NCI-H748 (cell line): ENCODE data around the gene COL5A1.

ENCODE experiments used
- DNase-seq: peaks from one replicate; lab custom pipeline; 2025; ENCODE audit not compliant: unreplicated experiment; lab: John Stamatoyannopoulos, UW

COL5A1 gene

GRCh38 chr9:134782921-134783698, 141.5 kb downstream of the COL5A1 start:
- no peak for DNase-seq

DNA sequence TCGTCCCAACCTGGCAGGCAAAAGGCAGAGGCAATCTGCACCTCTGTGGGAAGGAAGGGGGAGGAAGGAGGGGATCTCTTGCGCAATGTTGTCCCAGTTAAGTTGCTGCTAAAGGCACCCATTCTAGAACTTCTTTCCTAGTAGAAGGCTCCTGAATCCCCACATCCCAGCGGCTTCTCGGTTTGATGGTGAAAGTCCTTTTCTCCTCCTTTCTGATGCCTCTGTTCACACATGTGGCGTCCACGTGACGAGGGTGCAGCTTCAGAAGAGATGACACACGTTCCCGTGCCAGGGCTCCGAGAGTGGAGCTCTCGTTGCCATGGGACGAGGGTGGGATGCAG, 142.1 kb downstream of the COL5A1 start:
- DNase-seq, result no peak

- DNase-seq, result no peak
Measured at GRCh38 chr9:134784577-134785305, 143.1 kb downstream of the COL5A1 start.

DNA sequence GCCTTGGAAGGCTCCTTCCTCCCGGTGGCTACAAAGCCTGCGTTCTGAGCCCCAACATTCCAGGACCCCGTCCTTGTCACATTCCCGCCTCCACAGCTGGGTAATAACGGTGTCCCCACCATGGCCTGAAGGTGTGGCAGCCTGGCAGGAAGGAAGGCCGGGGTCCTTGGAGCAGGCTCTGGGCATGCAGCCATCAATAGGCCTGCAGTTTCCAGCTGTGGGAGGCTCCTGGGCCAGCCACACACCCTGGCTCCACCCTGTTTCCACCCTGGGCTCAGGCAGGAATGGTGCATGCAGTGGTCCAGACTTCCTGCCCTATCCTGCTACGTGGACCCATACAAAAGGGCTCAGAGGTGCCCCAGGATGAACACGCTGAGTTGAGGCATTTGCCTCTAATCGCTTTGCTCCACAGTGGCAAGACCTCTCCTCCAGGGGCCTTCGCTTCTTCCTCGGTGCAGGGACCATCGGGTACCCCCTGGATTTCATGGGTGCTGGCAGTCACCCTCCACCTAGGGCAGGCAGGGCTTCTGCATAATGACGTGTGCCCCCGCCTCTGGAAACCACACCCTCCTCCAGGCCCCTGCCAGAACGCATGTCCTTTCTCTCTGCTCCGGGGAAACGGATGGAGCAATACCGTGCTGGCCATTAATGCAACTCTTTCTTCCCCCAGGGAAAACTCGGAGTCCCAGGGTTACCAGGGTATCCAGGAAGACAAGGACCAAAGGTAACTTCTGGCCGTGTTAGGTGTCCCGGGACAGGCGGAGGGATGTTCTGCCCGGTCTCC, 143.9 kb downstream of the COL5A1 start:
- DNase-seq, result no peak

DNA sequence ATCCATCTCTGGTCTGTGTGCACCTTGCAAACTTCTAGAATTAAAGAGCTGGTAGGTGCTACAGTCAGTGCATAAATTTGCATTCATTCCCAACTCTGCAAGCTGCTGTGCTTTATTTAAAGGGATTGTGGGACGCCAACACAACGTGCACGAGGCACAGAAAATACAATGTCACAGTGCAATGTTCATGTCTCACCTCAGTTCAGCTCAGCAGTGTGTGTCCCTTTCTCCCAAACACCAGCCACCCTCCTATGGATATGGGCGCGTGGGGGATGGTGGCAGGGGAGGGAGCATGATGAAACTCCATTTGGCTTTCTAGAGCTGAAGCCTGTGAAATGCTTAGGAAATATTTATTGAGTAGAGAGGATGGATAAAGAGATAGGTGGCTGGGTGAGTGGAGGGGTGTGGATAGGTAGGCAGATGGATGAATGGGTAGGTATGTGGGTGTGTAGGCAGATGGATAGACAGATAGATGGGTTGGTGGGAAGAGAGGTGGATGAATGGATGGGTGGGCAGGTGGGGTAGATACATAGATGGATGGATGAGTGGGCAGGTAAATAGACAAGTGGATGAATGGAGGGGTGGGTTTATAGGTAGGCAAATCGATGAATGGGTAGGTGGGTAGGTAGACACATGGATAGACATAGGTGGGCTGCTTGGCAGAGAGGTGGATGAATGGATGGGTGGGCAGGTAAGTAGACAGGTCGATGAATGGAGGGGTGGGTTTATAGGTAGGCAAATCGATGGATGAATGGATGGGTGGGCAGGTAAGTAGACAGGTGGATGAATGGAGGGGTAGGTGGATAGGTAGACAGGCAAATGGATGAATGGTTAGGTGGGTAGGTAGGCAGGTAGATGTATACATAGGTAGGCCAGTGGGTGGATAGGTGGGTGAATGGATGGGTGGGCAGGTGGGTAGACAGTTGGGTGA, 146.3 kb downstream of the COL5A1 start:
- no peak for DNase-seq

DNA sequence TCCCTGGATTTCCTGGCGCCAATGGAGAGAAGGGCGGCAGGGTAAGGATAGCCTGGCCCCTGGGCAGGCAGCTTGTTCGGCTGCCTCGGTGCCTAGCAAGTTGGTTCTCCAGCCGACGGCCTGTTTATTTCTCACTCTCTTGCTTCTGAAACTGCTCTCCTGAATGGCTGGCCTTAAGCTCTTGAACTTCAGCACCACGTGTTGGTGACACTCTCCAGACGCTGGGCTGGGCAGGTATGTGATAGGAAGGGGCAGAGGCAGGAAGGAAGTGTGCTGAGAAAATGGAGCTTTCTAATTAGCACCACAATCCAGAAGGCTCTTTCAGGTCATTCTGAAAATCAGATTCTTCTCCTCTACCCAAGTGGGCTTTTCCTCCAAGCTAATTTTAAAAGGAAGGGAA, 147.6 kb downstream of the COL5A1 start:
- no peak for DNase-seq

- no peak for DNase-seq
Measured at GRCh38 chr9:134791009-134791408, 149.4 kb downstream of the COL5A1 start.

- DNase-seq, result no peak
Measured at GRCh38 chr9:134792627-134793026, 151.0 kb downstream of the COL5A1 start.

DNA sequence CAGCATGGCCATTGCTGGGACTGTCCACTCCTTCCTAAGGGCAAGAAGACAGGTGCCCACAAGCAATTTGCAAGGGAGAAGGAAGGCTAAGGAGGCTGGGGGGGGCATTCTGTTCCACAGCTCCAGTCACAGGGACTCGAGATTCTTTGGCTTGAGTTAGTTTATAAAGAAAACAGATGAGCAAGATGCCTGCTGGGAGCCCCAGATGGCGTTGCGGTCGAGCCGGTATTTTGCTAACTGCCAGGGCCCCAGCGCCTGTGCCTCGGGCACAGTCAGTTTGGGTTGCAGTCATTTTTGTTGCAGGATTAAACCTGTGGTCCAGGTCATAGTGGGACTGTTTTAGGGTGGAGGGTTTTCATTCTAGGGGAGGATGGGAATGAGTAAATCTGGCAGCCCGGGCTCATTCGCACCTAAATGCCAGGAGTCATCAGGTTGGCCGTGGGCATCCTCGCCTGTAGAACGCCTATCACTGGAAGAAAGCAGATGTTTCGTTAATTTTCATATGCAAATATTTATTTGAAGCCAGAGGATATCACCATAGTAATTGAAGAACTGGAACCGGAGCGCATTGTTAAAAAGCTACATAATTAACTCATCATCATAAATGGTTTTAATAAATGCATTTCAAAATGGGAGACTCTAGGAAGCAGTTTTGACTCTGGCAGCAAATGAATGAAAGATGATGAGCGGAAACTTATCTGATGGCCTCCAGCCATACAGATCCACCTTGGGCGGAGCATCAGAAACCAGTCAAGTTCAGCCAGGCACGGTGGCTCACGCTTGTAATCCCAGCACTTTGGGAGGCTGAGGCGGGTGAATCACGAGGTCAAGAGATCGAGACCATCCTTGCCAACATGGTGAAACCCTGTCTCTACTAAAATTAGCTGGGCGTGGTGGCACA, 151.9 kb downstream of the COL5A1 start:
- no peak for DNase-seq

DNA sequence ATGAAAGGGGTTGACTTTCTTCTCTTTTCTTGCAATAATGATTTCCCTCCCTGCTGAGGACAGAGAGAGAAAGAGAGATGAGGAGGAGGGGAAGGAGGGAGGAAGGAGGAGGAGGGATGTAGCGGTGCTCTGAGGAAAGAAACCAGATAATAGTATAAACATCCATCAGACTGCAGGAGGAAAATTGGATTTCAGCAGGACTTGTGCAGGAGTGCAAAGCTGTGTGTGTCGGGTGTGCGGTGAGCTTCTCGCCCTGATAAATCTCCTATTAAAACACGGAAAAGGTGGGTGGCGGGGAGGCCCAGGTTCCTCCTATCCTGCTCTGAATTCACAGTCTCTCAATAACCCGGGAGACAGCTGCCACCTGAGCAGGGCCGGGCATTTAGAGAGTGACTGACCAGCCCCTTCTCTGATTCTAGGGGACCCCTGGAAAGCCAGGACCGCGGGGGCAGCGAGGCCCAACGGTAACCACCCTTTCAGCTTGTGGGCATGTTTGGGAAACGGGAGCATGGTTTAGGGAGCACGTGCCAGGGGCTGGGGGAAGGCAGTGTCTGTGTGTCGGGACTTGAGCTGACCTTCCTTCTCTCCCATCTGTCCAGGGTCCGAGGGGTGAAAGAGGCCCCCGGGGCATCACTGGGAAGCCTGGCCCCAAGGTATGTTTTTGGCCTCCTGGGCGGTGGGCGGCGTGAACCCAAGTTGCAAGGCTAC, 153.2 kb downstream of the COL5A1 start:
- DNase-seq, result no peak

DNA sequence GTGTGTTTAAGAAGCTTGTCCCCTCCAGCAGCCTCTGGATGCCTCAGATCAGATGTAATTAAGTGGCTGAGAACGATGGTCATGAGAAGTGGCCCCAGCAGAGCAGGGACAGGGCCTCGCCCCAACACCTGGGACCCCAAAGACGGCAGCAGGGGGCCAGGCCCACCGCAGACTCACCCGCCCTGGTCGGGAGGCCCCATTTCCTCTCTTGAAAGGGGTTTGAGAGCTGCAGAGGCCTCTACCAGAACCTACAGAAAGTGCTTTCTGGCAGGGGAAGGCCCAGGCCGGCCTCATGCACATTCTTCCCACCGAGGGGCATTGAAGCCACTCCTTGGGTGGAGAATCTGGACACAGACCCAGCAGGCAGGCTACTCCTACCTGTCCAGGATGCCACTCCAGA, 153.8 kb downstream of the COL5A1 start:
- no peak for DNase-seq

GRCh38 chr9:134796882-134797281, 155.3 kb downstream of the COL5A1 start:
- no peak for DNase-seq

GRCh38 chr9:134800791-134801339, 159.3 kb downstream of the COL5A1 start:
- no peak for DNase-seq

GRCh38 chr9:134802216-134802795, 160.7 kb downstream of the COL5A1 start:
- DNase-seq, result no peak

GRCh38 chr9:134804871-134805270, 163.3 kb downstream of the COL5A1 start:
- DNase-seq, result no peak

GRCh38 chr9:134807716-134808446, 166.3 kb downstream of the COL5A1 start:
- DNase-seq, result no peak

GRCh38 chr9:134808447-134808792, 166.8 kb downstream of the COL5A1 start:
- DNase-seq, result no peak

DNA sequence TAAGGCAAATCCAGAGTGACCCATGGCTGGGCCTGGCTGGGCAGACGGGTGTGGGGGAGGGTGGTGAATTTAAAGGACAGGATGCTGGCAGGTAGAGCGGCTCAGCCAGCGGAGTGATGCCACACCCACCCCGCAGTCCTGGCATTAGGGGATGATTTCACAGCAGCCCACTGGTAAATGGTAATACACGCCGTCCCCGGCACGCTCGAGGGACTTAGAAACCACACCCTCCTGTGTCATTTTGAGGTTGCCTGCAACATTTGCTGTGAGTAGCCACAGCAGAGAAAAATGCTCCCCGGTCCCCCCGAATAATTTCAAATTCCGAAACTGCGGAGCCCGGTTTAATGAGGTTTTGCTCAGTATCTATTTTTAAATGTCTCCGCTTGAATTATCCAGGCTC, 167.7 kb downstream of the COL5A1 start:
- no peak for DNase-seq
